PC-3 (cell line): ENCODE data around the gene PRUNE2.

Source experiments
- EZH2 ChIP-seq: fragments of 300-600 bp; sonication (generic); IDR thresholded peaks from one replicate; pipeline ENCODE4 v1.6.1; 2017; ENCODE audit warnings: antibody characterized with exemption, mild to moderate bottlenecking, low read length; ENCODE audit not compliant: unreplicated experiment
- TF ChIP-seq, protein P1 (sequence below): fragments of 300-600 bp; sonication (generic); conservative IDR thresholded peaks from 2 replicates; pipeline ENCODE4 v1.5.1; 2017; ENCODE audit warnings: antibody characterized with exemption, low read depth, mild to moderate bottlenecking, low read length

GRCh38 chr9:76570826-76571225 lies 335.1 kb downstream of the PRUNE2 start:
- TF ChIP-seq, protein P1, sequence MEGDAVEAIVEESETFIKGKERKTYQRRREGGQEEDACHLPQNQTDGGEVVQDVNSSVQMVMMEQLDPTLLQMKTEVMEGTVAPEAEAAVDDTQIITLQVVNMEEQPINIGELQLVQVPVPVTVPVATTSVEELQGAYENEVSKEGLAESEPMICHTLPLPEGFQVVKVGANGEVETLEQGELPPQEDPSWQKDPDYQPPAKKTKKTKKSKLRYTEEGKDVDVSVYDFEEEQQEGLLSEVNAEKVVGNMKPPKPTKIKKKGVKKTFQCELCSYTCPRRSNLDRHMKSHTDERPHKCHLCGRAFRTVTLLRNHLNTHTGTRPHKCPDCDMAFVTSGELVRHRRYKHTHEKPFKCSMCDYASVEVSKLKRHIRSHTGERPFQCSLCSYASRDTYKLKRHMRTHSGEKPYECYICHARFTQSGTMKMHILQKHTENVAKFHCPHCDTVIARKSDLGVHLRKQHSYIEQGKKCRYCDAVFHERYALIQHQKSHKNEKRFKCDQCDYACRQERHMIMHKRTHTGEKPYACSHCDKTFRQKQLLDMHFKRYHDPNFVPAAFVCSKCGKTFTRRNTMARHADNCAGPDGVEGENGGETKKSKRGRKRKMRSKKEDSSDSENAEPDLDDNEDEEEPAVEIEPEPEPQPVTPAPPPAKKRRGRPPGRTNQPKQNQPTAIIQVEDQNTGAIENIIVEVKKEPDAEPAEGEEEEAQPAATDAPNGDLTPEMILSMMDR, result no peak
- TF ChIP-seq EZH2, result no peak
